GM19397 (cell line): Measurements from ENCODE around the gene LRRC61.

Experiments used
- ATAC-seq: cut with Tn5 transposase; IDR thresholded peaks from one replicate; pipeline ENCODE4 v1.9.1; 2021; ENCODE audit warnings: mild to moderate bottlenecking, moderate library complexity; ENCODE audit not compliant: unreplicated experiment

LRRC61 gene

GRCh38 chr7:150346922-150347321 is 23.8 kb downstream of the LRRC61 start:
- no peak for ATAC-seq

GRCh38 chr7:150351587-150352194 is 28.5 kb downstream of the LRRC61 start:
- ATAC-seq: no peak

GRCh38 chr7:150355666-150356059 is 32.5 kb downstream of the LRRC61 start:
- ATAC-seq: no peak

GRCh38 chr7:150356265-150356897 is 33.2 kb downstream of the LRRC61 start:
- ATAC-seq: no peak

- peak; percentile 76 for ATAC-seq
Observed at GRCh38 chr7:150357270-150357669, 34.1 kb downstream of the LRRC61 start.

GRCh38 chr7:150357771-150358427 is 34.7 kb downstream of the LRRC61 start:
- peak; percentile 22 for ATAC-seq

- no peak for ATAC-seq
Observed at GRCh38 chr7:150358433-150358832, 35.3 kb downstream of the LRRC61 start.

GRCh38 chr7:150358988-150359621 is 36.0 kb downstream of the LRRC61 start:
- no peak for ATAC-seq

- no peak for ATAC-seq
Observed at GRCh38 chr7:150359622-150360362, 36.6 kb downstream of the LRRC61 start.

- ATAC-seq: no peak
Observed at GRCh38 chr7:150360363-150361058, 37.4 kb downstream of the LRRC61 start.

- no peak for ATAC-seq
Observed at GRCh38 chr7:150361402-150361801, 38.2 kb downstream of the LRRC61 start.

GRCh38 chr7:150361807-150362621 is 38.9 kb downstream of the LRRC61 start:
- ATAC-seq: no peak

GRCh38 chr7:150363370-150363769 is 40.2 kb downstream of the LRRC61 start:
- ATAC-seq: no peak

- no peak for ATAC-seq
Observed at GRCh38 chr7:150363872-150364271, 40.7 kb downstream of the LRRC61 start.

GRCh38 chr7:150365194-150365593 is 42.0 kb downstream of the LRRC61 start:
- no peak for ATAC-seq

GRCh38 chr7:150365673-150366398 is 42.7 kb downstream of the LRRC61 start:
- ATAC-seq: no peak

GRCh38 chr7:150367677-150368095 is 44.5 kb downstream of the LRRC61 start:
- ATAC-seq: no peak

- ATAC-seq: peak; percentile 62
Observed at GRCh38 chr7:150368096-150368883, 45.1 kb downstream of the LRRC61 start, which contains the start of gene REPIN1. TSS of gene REPIN1 (plus strand) at chr7:150368822. CDS start at chr7:150369712, 890 bp downstream.
